HepG2 (cell line): ENCODE measurements around the gene EVC. TPM values are rescaled to one million over a fixed set of nuclear protein-coding genes. Genes with fewer than 3 reads are reported as not detected.

Experiments
- ATAC-seq: fragments of 200-7000 bp; cut with Tn5 transposase; 3 replicates; pipeline ENCODE4 v1.9.1; 2020; ENCODE audit warnings: mild to moderate bottlenecking, moderate library complexity
- BruUV-seq: library from RNA; stranded (reverse); fragments of 400-500 nt; replicated peaks from 2 replicates; lab custom pipeline; 2021; lab: Mats Ljungman, UMichigan
- CTCF ChIA-PET: fragments of 300-600 bp; formaldehyde crosslinking; extraction: SDS; loops from one replicate; lab custom pipeline; 2021; ENCODE audit warnings: low total read pairs, inconsistent platforms, low intra/inter-chr PET ratio; lab: Yijun Ruan, JAX
- POLR2A ChIA-PET: fragments of 350-600 bp; sonication (Branson Sonifier 250); formaldehyde crosslinking; loops from one replicate; lab custom pipeline; 2020; ENCODE audit warnings: antibody characterized with exemption, inconsistent platforms; lab: Yijun Ruan, JAX
- DNase-seq: peaks from one replicate; pipeline ENCODE4 v3.0.0-alpha.2; 2015; ENCODE audit warnings: low spot score
- FAIRE-seq: peaks from 3 replicates; lab custom pipeline; 2011; peaks lifted over from hg19 to GRCh38; lab: Jason Lieb, UNC
- H2AFZ ChIP-seq: one replicate; pipeline ENCODE4 v1.6.1; 2011; ENCODE audit warnings: low read length, inconsistent platforms
- H3K27ac ChIP-seq: fragments of 300-600 bp; 3 replicates; pipeline ENCODE4 v1.8.0; 2011; ENCODE audit warnings: mixed run types, mild to moderate bottlenecking, mixed read lengths, low read length, inconsistent platforms; ENCODE audit not compliant: insufficient read depth; ENCODE audit errors: extremely low read length
- H3K27me3 ChIP-seq, 2 experiments: fragments of 200-600 bp in 1 of 2; 2 replicates in 1 of 2; 3 replicates in 1 of 2; pipeline versions ENCODE4 v1.6.0 to v1.8.0; 2011; ENCODE audit warnings: low read length in 2 of 2, mild to moderate bottlenecking in 2 of 2, moderate library complexity in 2 of 2, inconsistent platforms in 1 of 2; ENCODE audit not compliant: insufficient read depth in 2 of 2, control insufficient read depth in 1 of 2
- H3K36me3 ChIP-seq, 2 experiments: fragments of 200-600 bp in 1 of 2; replicated peaks in 1 of 2; 2 replicates in 1 of 2; 3 replicates in 1 of 2; pipeline versions ENCODE4 v1.5.1 to v1.8.0; 2011; ENCODE audit warnings: low read length in 2 of 2, inconsistent platforms in 1 of 2; ENCODE audit not compliant: insufficient read depth in 2 of 2, control insufficient read depth in 1 of 2
- H3K4me1 ChIP-seq: 2 replicates; pipeline ENCODE4 v1.5.1; 2012; ENCODE audit warnings: low read length, inconsistent platforms; ENCODE audit not compliant: insufficient read depth
- H3K4me2 ChIP-seq: 2 replicates; pipeline ENCODE4 v1.6.0; 2011; ENCODE audit warnings: low read depth, low read length, inconsistent platforms
- H3K4me3 ChIP-seq, 3 experiments: fragments of 200-600 bp in 1 of 3; sonication (generic), shearing (Covaris generic) in 1 of 3; replicated peaks in 1 of 3; 2 replicates each; pipeline ENCODE4 v1.5.1; 2011 to 2016; ENCODE audit warnings: low read length in 3 of 3, inconsistent platforms in 2 of 3, low read depth in 2 of 3, mild to moderate bottlenecking in 2 of 3, control low read depth in 1 of 3, mixed read lengths in 1 of 3; ENCODE audit not compliant: insufficient read depth in 1 of 3
- H3K79me2 ChIP-seq: one replicate; pipeline ENCODE4 v1.6.1; 2011; ENCODE audit warnings: low read length, inconsistent platforms; ENCODE audit not compliant: insufficient read depth
- H3K9ac ChIP-seq: 2 replicates; pipeline ENCODE4 v1.6.0; 2011; ENCODE audit warnings: mild to moderate bottlenecking, low read depth, low read length, inconsistent platforms; ENCODE audit not compliant: insufficient read depth
- H3K9me3 ChIP-seq: 2 replicates; pipeline ENCODE4 v1.5.1; 2012; ENCODE audit warnings: mild to moderate bottlenecking, low read length
- H4K20me1 ChIP-seq: 2 replicates; pipeline ENCODE4 v1.6.0; 2011; ENCODE audit warnings: inconsistent platforms, mild to moderate bottlenecking, low read length, moderate library complexity; ENCODE audit not compliant: insufficient read depth
- ATF7 ChIP-seq, 2 experiments: fragments of 450-650 bp in 1 of 2; sonication (generic) in 1 of 2; formaldehyde crosslinking in 1 of 2; IDR thresholded peaks; 2 replicates each; pipeline versions ENCODE4 v1.4.0 to v1.6.1; 2016 to 2020; ENCODE audit warnings: antibody characterized with exemption in 1 of 2, mild to moderate bottlenecking in 1 of 2, missing genetic modification reagents in 1 of 2
- ISX ChIP-seq: sonication (generic); formaldehyde crosslinking; conservative IDR thresholded peaks from 2 replicates; pipeline ENCODE4 v1.5.0; 2020; ENCODE audit warnings: missing genetic modification reagents
- KMT2A ChIP-seq: sonication (generic); formaldehyde crosslinking; IDR thresholded peaks from 2 replicates; pipeline ENCODE4 v1.4.0; 2020; ENCODE audit warnings: missing genetic modification reagents
- MXD4 ChIP-seq: IDR thresholded peaks from 2 replicates; pipeline ENCODE4 v1.6.1; 2016; ENCODE audit warnings: mild to moderate bottlenecking, missing biosample characterization, missing genetic modification reagents
- NBN ChIP-seq: fragments of 450-650 bp; conservative IDR thresholded peaks from 2 replicates; pipeline ENCODE4 v1.6.1; 2017
- TOPORS ChIP-seq: sonication (generic); formaldehyde crosslinking; IDR thresholded peaks from 2 replicates; pipeline ENCODE4 v1.8.0; 2023; ENCODE audit warnings: mild to moderate bottlenecking, missing genetic modification reagents
- ZNF10 ChIP-seq: sonication (generic); formaldehyde crosslinking; IDR thresholded peaks from 2 replicates; pipeline ENCODE4 v1.4.0; 2020; ENCODE audit warnings: mild to moderate bottlenecking, low read depth, missing genetic modification reagents, borderline replicate concordance
- ZNF337 ChIP-seq: sonication (generic); formaldehyde crosslinking; IDR thresholded peaks from 2 replicates; pipeline ENCODE4 v1.5.1; 2020; ENCODE audit warnings: missing genetic modification reagents, low read depth, mild to moderate bottlenecking, borderline replicate concordance
- ZNF430 ChIP-seq: sonication (generic); formaldehyde crosslinking; IDR thresholded peaks from 2 replicates; pipeline ENCODE4 v1.9.0; 2021; ENCODE audit warnings: mild to moderate bottlenecking, missing genetic modification reagents
- ZNF431 ChIP-seq: sonication (generic); formaldehyde crosslinking; IDR thresholded peaks from 2 replicates; pipeline ENCODE4 v1.9.0; 2022; ENCODE audit warnings: missing genetic modification reagents, low read depth, mild to moderate bottlenecking, borderline replicate concordance
- ZNF543 ChIP-seq: sonication (generic); formaldehyde crosslinking; IDR thresholded peaks from 2 replicates; pipeline ENCODE4 v1.4.0; 2020; ENCODE audit warnings: mild to moderate bottlenecking, missing genetic modification reagents
- ZNF558 ChIP-seq: sonication (generic); formaldehyde crosslinking; IDR thresholded peaks from 2 replicates; pipeline ENCODE4 v1.9.0; 2022; ENCODE audit warnings: mild to moderate bottlenecking, missing genetic modification reagents, borderline replicate concordance
- ZNF670 ChIP-seq: sonication (generic); formaldehyde crosslinking; IDR thresholded peaks from 2 replicates; pipeline ENCODE4 v1.8.0; 2022; ENCODE audit warnings: mild to moderate bottlenecking, missing genetic modification reagents, borderline replicate concordance
- ZNF713 ChIP-seq: sonication (generic); formaldehyde crosslinking; IDR thresholded peaks from 2 replicates; pipeline ENCODE4 v1.4.0; 2020; ENCODE audit warnings: mild to moderate bottlenecking, missing genetic modification reagents
- WGBS: methylation state at CpG from one replicate; pipeline ENCODE4 v1.1.6; 2017; ENCODE audit warnings: low lambda C conversion rate; 5-methylcytosine and 5-hydroxymethylcytosine counted together
- in situ Hi-C: cut with HindIII; loops from 2 replicates; pipeline ENCODE4 v1.10.0; 2017; ENCODE audit warnings: low pct_unique_long_range_greater_than_20kb; ENCODE audit not compliant: extremely low pct_ligation_motif_present
- intact Hi-C: fragments of 100-400 bp; cut with micrococcal nuclease; formaldehyde crosslinking; loops from one replicate; pipeline ENCODE4 v1.10.0; 2022; ENCODE audit not compliant: unreplicated experiment
- polyA plus RNA-seq, 8 experiments: library from polyadenylated mRNA; depleted of rRNA in 3 of 8; stranded (reverse) in 7 of 8; unstranded in 1 of 8; fragments of >200 nt; fragmentation: Illumina TruSeq in 4 of 8; extraction: Trizol in 4 of 8; gene quantifications; 2 replicates each; pipeline versions ENCODE4 v1.2.1 to v1.2.3, GENCODE V29; 2011 to 2016; ENCODE audit warnings: low read depth in 4 of 8, missing spikeins in 1 of 8, mixed read lengths in 1 of 8; ENCODE audit not compliant: insufficient read depth in 1 of 8
- total RNA-seq, 5 experiments: library from RNA; depleted of rRNA; stranded (reverse); fragments of >200 nt; fragmentation: Illumina TruSeq; extraction: Trizol; gene quantifications; 2 replicates each; pipeline ENCODE4 v1.2.3, GENCODE V29; 2016; ENCODE audit warnings: low read depth in 1 of 5
- TF ChIP-seq, protein P1 (sequence below): sonication (generic); formaldehyde crosslinking; IDR thresholded peaks from 2 replicates; pipeline ENCODE4 v1.5.0; 2020; ENCODE audit warnings: mild to moderate bottlenecking, low read depth, missing genetic modification reagents, borderline replicate concordance

EVC gene
- total and polyA plus RNA-seq, 2 of the 13 experiments (the other 11 are each of a cell fraction or from before 2014, with no cell fraction given): 3.1 to 4.9 TPM

DNA sequence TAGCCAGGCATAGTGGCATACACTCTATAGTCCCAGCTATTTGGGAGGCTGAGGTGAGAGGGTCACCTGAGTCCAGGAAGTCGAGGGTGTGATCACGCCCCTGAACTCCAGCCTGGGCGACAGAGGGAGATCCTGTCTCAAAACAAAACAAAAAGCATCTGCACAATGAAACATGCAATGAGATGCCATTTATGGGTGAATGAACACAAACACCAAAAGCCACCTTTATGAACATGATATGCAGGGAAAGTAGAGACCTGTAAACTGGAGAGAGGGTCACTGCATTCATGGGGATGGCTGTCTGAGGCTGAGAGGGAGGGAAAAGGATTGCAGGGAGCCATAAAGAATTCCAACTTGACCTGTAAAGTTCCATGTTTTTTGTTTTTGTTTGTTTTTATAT is 70.7 kb downstream of the EVC start:
- peaks cover 8 to 30% of the 10 kb centered on the region in 2 experiments for H3K36me3 ChIP-seq
- H4K20me1 ChIP-seq: no peaks in the 10 kb centered on the region
- intact Hi-C loops (no loop called here), in situ Hi-C loops (no loop called here)
- DNase-seq: no peak
- no peak overlapping the region for H3K27ac ChIP-seq
- TF ChIP-seq ZNF543 (CRISPR knock-in tag) (no peak), ZNF337 (no peak), ZNF558 (CRISPR knock-in tag) (no peak), ATF7 (IDR thresholded peaks at IDR 0.05) (no peak), ATF7 (CRISPR knock-in tag; IDR thresholded peaks at IDR 0.05) (no peak), ZNF431 (CRISPR knock-in tag) (no peak), ZNF670 (no peak), MXD4 (CRISPR knock-in tag) (no peak), ISX (no peak), ZNF430 (CRISPR knock-in tag) (no peak), KMT2A (CRISPR knock-in tag) (no peak), ZNF713 (CRISPR knock-in tag) (no peak), TOPORS (no peak), ZNF10 (CRISPR knock-in tag) (no peak), NBN (no peak)
- TF ChIP-seq, protein P1, sequence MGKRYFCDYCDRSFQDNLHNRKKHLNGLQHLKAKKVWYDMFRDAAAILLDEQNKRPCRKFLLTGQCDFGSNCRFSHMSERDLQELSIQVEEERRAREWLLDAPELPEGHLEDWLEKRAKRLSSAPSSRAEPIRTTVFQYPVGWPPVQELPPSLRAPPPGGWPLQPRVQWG (CRISPR knock-in tag): no peak
- 94% methylated on average over 3 of the region's 3 CpGs for WGBS
- H3K4me1 ChIP-seq: no peaks in the 10 kb centered on the region
- no peak for ATAC-seq
- H3K9me3 ChIP-seq: peaks cover 8% of the 10 kb centered on the region
- H3K4me2 ChIP-seq: no peak overlapping the region
- no peaks in the 10 kb centered on the region for H3K79me2 ChIP-seq
- H3K4me3 ChIP-seq: no peak overlapping the region
- BruUV-seq: no TSS peak
- ChIA-PET POLR2A (no interaction called here), CTCF (no interaction called here)
- no peak for FAIRE-seq
- no peak overlapping the region for H2AFZ ChIP-seq
- H3K27me3 ChIP-seq: no peaks in the 10 kb centered on the region
- no peak overlapping the region for H3K9ac ChIP-seq
